ENCODE results near the gene EFL1. TPM values are rescaled to one million over a fixed set of nuclear protein-coding genes. Genes with fewer than 3 reads are reported as not detected.
A peak's percentile ranks its signal among the peaks of the same experiment; 100 is the strongest.

The EFL1 gene
- total and polyA plus RNA-seq, 9 of the 15 experiments (the other 6 are each of a cell fraction or from before 2014, with no cell fraction given), result 4.8 to 32.5 (median 16.9) TPM

DNA sequence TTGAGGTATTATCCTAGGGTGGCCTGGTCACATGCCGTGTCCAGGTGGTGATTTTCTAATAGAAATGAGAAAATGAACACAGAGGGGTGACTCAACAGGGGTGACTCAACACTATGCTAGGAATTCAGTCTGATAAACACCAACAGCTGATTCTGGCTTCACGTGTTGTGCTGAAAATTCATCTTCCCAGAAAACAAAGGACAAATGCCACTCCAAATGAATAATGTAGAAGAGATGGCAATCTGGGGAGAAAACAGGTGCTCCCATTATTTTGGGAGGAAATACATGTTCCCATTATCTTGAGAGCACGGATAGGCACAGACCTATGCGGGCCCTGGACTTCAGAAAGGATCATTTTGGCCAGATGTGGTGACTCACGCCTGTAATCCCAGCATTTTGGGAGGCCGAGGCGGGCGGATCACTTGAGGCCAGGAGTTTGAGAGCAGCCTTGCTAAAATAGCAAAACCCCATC is 115.5 kb downstream of the EFL1 start (continued):
- TF ChIP-seq, protein P1, sequence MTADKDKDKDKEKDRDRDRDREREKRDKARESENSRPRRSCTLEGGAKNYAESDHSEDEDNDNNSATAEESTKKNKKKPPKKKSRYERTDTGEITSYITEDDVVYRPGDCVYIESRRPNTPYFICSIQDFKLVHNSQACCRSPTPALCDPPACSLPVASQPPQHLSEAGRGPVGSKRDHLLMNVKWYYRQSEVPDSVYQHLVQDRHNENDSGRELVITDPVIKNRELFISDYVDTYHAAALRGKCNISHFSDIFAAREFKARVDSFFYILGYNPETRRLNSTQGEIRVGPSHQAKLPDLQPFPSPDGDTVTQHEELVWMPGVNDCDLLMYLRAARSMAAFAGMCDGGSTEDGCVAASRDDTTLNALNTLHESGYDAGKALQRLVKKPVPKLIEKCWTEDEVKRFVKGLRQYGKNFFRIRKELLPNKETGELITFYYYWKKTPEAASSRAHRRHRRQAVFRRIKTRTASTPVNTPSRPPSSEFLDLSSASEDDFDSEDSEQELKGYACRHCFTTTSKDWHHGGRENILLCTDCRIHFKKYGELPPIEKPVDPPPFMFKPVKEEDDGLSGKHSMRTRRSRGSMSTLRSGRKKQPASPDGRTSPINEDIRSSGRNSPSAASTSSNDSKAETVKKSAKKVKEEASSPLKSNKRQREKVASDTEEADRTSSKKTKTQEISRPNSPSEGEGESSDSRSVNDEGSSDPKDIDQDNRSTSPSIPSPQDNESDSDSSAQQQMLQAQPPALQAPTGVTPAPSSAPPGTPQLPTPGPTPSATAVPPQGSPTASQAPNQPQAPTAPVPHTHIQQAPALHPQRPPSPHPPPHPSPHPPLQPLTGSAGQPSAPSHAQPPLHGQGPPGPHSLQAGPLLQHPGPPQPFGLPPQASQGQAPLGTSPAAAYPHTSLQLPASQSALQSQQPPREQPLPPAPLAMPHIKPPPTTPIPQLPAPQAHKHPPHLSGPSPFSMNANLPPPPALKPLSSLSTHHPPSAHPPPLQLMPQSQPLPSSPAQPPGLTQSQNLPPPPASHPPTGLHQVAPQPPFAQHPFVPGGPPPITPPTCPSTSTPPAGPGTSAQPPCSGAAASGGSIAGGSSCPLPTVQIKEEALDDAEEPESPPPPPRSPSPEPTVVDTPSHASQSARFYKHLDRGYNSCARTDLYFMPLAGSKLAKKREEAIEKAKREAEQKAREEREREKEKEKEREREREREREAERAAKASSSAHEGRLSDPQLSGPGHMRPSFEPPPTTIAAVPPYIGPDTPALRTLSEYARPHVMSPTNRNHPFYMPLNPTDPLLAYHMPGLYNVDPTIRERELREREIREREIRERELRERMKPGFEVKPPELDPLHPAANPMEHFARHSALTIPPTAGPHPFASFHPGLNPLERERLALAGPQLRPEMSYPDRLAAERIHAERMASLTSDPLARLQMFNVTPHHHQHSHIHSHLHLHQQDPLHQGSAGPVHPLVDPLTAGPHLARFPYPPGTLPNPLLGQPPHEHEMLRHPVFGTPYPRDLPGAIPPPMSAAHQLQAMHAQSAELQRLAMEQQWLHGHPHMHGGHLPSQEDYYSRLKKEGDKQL (CRISPR knock-in tag; IDR thresholded peaks at IDR 0.05; ENCODE audit: borderline replicate concordance), result no peak
- TF ChIP-seq ZC3H8 (IDR thresholded peaks at IDR 0.05) (no peak), ZNF384 (IDR thresholded peaks at IDR 0.05; ENCODE audit: low read depth, low read length) (no peak), TARDBP (IDR thresholded peaks at IDR 0.05) (no peak), RBM14 (IDR thresholded peaks at IDR 0.05; ENCODE audit: borderline replicate concordance, insufficient read depth, low read depth, low read length) (no peak), NR4A1 (CRISPR knock-in tag; IDR thresholded peaks at IDR 0.05) (no peak), NR4A1 (tag; IDR thresholded peaks at IDR 0.05) (no peak), MCM7 (IDR thresholded peaks at IDR 0.05) (no peak), BCOR (IDR thresholded peaks at IDR 0.05) (no peak), HMBOX1 (IDR thresholded peaks at IDR 0.05) (no peak)
- TF ChIP-seq, protein P2, sequence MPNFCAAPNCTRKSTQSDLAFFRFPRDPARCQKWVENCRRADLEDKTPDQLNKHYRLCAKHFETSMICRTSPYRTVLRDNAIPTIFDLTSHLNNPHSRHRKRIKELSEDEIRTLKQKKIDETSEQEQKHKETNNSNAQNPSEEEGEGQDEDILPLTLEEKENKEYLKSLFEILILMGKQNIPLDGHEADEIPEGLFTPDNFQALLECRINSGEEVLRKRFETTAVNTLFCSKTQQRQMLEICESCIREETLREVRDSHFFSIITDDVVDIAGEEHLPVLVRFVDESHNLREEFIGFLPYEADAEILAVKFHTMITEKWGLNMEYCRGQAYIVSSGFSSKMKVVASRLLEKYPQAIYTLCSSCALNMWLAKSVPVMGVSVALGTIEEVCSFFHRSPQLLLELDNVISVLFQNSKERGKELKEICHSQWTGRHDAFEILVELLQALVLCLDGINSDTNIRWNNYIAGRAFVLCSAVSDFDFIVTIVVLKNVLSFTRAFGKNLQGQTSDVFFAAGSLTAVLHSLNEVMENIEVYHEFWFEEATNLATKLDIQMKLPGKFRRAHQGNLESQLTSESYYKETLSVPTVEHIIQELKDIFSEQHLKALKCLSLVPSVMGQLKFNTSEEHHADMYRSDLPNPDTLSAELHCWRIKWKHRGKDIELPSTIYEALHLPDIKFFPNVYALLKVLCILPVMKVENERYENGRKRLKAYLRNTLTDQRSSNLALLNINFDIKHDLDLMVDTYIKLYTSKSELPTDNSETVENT (CRISPR knock-in tag; IDR thresholded peaks at IDR 0.05), result no peak
- TF ChIP-seq, protein P3, sequence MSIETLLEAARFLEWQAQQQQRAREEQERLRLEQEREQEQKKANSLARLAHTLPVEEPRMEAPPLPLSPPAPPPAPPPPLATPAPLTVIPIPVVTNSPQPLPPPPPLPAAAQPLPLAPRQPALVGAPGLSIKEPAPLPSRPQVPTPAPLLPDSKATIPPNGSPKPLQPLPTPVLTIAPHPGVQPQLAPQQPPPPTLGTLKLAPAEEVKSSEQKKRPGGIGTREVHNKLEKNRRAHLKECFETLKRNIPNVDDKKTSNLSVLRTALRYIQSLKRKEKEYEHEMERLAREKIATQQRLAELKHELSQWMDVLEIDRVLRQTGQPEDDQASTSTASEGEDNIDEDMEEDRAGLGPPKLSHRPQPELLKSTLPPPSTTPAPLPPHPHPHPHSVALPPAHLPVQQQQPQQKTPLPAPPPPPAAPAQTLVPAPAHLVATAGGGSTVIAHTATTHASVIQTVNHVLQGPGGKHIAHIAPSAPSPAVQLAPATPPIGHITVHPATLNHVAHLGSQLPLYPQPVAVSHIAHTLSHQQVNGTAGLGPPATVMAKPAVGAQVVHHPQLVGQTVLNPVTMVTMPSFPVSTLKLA (conservative IDR thresholded peaks at IDR 0.05), result peak; percentile 67 to 89
- TF ChIP-seq, protein P4, sequence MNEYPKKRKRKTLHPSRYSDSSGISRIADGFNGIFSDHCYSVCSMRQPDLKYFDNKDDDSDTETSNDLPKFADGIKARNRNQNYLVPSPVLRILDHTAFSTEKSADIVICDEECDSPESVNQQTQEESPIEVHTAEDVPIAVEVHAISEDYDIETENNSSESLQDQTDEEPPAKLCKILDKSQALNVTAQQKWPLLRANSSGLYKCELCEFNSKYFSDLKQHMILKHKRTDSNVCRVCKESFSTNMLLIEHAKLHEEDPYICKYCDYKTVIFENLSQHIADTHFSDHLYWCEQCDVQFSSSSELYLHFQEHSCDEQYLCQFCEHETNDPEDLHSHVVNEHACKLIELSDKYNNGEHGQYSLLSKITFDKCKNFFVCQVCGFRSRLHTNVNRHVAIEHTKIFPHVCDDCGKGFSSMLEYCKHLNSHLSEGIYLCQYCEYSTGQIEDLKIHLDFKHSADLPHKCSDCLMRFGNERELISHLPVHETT (CRISPR knock-in tag; conservative IDR thresholded peaks at IDR 0.05 in 1 of 2, IDR thresholded peaks at IDR 0.05 in 1 of 2), result no peak
- TF ChIP-seq, protein P5, sequence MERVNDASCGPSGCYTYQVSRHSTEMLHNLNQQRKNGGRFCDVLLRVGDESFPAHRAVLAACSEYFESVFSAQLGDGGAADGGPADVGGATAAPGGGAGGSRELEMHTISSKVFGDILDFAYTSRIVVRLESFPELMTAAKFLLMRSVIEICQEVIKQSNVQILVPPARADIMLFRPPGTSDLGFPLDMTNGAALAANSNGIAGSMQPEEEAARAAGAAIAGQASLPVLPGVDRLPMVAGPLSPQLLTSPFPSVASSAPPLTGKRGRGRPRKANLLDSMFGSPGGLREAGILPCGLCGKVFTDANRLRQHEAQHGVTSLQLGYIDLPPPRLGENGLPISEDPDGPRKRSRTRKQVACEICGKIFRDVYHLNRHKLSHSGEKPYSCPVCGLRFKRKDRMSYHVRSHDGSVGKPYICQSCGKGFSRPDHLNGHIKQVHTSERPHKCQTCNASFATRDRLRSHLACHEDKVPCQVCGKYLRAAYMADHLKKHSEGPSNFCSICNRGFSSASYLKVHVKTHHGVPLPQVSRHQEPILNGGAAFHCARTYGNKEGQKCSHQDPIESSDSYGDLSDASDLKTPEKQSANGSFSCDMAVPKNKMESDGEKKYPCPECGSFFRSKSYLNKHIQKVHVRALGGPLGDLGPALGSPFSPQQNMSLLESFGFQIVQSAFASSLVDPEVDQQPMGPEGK (CRISPR knock-in tag; IDR thresholded peaks at IDR 0.05; ENCODE audit: borderline replicate concordance), result no peak

Data from K562 (cell line).